22Rv1 (cell line): ENCODE data around the gene MMP15.

Source experiments
- H3K27ac ChIP-seq: fragments of 450-650 bp; 2 replicates; pipeline ENCODE4 v1.5.1; 2017
- ZFX ChIP-seq: fragments of 450-650 bp; IDR thresholded peaks from 2 replicates; pipeline ENCODE4 v1.6.1; 2017; ENCODE audit warnings: antibody characterized with exemption, borderline replicate concordance
- TF ChIP-seq, protein P1 (sequence below): fragments of 450-650 bp; IDR thresholded peaks from 2 replicates; pipeline ENCODE4 v1.5.1; 2017; ENCODE audit warnings: mild to moderate bottlenecking

Gene MMP15

DNA sequence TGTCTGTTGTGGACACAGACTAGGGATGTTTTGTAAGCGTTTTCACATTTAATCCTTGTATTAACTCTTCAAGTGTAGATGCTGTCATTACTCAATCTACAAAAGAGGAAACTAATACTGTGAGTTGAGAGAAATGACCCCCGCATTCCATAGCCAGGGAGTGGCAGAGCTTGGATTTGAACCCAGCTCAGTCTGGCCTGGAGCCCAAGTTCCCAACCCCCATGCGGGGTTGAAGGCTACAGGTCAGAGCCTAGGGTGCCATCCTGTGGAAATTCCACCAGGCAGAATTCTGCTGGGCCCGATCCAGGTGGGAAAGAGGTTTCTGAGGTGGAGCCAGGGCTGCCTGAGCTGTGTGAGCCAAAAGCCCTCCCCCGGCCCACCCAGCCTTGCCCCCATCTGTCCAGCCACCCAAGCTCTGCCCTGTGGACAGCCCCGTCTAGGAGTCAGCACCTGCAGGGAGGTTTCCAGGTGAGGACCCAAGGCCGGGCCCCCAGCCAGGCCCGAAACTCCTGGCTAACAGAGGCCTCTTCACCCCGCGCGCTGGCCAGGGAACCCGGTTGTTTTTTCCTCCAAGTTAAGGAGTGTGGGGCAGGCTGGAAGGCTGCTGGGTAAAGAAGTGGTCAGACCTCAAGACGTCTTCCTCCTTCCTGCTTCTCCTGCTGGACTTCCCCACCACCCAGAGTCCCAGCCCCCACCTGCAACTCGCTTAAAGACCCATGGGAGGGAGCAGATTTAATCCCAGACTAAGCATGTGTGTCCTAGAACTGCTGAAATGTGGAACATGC, 5.7 kb downstream of the MMP15 start:
- TF ChIP-seq, protein P1, sequence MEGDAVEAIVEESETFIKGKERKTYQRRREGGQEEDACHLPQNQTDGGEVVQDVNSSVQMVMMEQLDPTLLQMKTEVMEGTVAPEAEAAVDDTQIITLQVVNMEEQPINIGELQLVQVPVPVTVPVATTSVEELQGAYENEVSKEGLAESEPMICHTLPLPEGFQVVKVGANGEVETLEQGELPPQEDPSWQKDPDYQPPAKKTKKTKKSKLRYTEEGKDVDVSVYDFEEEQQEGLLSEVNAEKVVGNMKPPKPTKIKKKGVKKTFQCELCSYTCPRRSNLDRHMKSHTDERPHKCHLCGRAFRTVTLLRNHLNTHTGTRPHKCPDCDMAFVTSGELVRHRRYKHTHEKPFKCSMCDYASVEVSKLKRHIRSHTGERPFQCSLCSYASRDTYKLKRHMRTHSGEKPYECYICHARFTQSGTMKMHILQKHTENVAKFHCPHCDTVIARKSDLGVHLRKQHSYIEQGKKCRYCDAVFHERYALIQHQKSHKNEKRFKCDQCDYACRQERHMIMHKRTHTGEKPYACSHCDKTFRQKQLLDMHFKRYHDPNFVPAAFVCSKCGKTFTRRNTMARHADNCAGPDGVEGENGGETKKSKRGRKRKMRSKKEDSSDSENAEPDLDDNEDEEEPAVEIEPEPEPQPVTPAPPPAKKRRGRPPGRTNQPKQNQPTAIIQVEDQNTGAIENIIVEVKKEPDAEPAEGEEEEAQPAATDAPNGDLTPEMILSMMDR = no peak
- no peak for TF ChIP-seq ZFX

DNA sequence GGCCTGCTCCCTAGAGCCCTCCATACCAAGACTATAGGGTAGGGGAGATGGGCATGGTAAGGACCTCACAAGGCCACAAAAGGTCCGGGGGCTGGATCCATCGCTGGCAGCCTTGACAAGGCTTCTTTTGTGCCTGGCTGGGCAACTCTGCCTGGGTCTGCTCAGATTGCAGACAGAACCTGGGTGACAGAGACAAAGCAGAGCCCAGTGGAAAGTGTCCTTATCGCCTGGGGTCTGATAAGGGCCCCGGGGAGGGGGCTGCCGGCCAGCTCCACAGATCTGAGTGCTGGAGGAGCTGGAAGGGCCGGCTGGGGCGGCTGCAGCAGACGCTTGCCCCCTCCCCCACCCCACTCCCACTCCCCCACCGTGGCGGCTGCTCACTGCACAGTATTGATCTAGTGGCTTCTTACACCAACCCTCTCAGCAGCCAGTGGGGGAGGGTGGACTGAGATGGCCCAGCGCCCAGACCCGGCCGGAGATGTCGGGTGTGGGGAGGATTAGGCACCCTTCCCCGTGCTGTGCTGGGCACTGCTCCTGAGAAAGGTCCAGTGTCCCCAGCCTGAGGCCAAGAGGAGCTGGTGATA, 7.2 kb downstream of the MMP15 start:
- TF ChIP-seq, protein P1 = no peak
- TF ChIP-seq ZFX = no peak
- no peak overlapping the region for H3K27ac ChIP-seq

More for the DNA sequence above, 5.7 kb downstream of the MMP15 start:
- no peak overlapping the region for H3K27ac ChIP-seq

DNA sequence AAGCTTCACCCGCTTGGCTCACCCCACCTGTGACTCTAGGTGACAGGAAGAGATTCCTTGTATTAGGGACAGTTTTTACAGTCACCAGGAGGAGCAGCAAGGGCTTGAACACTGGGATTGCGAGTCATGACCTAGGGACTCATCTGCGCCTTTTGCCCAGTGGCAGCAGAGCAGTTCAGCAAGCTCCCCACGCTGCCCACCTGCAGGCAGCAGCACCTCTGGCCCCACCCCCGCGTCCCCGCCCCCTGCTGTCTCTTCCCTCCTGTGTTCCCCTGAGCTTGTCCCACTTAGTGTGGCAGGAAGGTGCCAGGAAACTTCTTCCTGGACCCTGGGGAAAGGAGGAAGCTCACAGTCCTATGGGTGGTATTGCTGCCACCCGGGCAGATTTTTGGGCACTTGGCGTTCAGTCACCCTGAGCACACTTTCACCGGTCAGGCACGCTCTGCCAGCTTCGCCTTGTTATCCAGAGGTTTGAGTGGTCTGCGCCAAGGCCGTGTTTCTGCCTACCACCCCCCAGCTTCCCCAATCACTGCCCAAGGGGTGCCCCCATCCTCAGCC, 8.7 kb downstream of the MMP15 start:
- TF ChIP-seq, protein P1 = no peak
- TF ChIP-seq ZFX = no peak
- no peak overlapping the region for H3K27ac ChIP-seq

DNA sequence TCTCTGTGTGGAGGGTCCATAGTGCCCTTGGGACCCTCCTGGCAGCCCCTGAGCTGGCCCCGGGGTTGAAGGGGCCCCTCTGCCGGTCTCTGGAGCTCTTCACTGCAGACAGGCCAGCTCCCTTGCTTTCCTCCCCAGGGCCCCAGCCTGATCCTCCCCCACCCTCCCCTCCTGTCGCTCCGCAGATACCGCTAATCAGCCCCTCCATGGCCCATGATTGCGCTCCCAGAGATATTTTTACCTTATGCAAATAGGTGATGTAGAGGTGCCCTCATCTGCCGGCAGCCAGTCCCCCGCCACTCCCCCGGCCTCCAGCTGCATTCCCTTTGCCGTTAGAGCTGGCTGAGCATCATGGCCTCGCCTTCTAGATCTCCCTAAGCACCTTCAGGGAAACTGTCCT, 9.2 kb downstream of the MMP15 start:
- no peak overlapping the region for H3K27ac ChIP-seq
- no peak for TF ChIP-seq ZFX
- TF ChIP-seq, protein P1 = no peak

DNA sequence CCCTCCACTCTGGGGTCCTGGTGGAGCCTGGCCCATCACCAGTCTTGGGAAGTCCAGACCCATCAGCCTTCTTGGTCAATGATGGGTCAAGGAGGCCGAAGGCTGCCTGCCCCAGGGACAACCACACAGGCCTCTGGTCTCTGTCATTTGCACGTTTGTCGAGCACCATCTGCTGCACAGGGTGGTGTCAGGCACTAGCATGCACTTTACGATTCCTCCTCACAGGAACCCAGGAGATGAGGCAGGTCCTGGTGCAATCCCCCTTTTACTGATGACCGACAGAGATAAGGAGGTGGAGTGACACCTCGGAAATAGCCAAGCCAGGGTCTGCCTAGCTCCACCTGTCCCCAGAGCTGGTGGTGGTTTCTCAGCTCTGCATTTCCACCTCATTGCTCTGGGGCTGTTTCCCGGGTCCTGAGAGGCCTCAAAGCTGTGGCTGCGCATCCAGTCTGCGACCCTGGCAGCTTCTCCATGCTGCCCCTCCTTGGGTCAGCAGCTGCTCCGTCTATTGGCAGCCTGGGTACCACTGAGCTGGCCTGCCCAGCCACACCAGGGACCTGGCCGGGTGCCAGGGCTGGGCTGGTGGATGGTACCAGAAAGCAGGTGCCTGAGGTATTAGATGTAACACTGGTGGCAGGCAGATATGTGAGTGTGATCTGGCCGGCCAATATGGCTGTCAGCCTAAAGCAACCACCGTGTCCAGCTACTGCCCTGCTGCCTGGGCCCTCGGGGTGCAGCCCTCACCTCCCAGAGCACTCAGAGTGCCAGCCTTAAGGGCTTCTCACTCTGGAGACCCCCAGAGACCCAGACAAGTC, 10.0 kb downstream of the MMP15 start:
- H3K27ac ChIP-seq = no peak overlapping the region
- TF ChIP-seq, protein P1 = no peak
- TF ChIP-seq ZFX = no peak

DNA sequence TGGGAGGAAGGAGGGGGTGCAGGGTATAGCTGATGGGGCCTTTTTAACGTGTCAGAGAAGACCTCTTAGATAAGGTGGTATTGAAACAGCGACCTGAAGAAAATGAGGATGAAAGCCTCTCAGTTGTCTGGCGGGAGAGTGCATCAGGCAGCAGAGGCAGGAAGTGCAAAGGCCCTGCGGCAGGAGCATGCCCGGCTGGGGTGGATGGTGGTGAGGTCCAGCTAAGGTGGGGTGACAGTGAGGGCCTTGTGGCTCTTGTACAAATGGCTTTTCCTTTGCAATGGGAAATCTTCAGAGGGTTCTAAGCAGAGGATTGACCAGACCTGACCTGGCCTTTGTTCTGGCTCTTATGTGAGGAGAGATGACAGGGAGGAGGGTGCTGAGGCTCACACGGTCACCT, 11.4 kb downstream of the MMP15 start:
- H3K27ac ChIP-seq = no peak overlapping the region
- TF ChIP-seq, protein P1 = no peak
- no peak for TF ChIP-seq ZFX
